Esophagus (tissue), 2 donors: ENCODE results near the gene KASH5. TPM values are rescaled to one million over a fixed set of nuclear protein-coding genes. Genes with fewer than 3 reads are reported as not detected.
"Not testable (repeated sequence)": the region's sequence is repeated elsewhere in the genome, so short reads cannot be mapped to it uniquely, and the experiment has no call there.

Source experiments
- H3K27ac ChIP-seq, 2 donors: one replicate each; pipeline ENCODE4 v1.5.1; 2013; ENCODE audit warnings: low read depth in 2 of 2, mild to moderate bottlenecking in 2 of 2, inconsistent platforms in 1 of 2, low read length in 1 of 2, moderate library complexity in 1 of 2
- H3K27me3 ChIP-seq, 2 donors: one replicate each; pipeline ENCODE4 v1.6.1; 2013; ENCODE audit warnings: low read length in 2 of 2, control low read depth in 1 of 2, mild to moderate bottlenecking in 1 of 2; ENCODE audit not compliant: insufficient read depth in 2 of 2, control insufficient read depth in 1 of 2
- H3K36me3 ChIP-seq, 2 donors: one replicate each; pipeline ENCODE4 v1.6.1; 2013; ENCODE audit warnings: low read length in 1 of 2; ENCODE audit not compliant: control insufficient read depth in 2 of 2, insufficient read depth in 2 of 2
- H3K4me1 ChIP-seq, 2 donors: one replicate each; pipeline ENCODE4 v1.6.1; 2013; ENCODE audit warnings: low read length in 1 of 2; ENCODE audit not compliant: control insufficient read depth in 2 of 2, insufficient read depth in 2 of 2
- H3K4me3 ChIP-seq, 2 donors: one replicate each; pipeline ENCODE4 v1.5.1; 2013; ENCODE audit warnings: low read length in 2 of 2, mild to moderate bottlenecking in 2 of 2, low read depth in 1 of 2, moderate library complexity in 1 of 2
- H3K9me3 ChIP-seq, 2 donors: one replicate each; pipeline ENCODE4 v1.6.1; 2013; ENCODE audit warnings: mild to moderate bottlenecking in 2 of 2, low read depth in 1 of 2, low read length in 1 of 2, moderate library complexity in 1 of 2; ENCODE audit not compliant: control insufficient read depth in 2 of 2, insufficient read depth in 1 of 2
- WGBS, 2 donors: extraction: QIAGEN DNeasy Blood & Tissue Kit; methylation state at CpG; one replicate each; pipeline ENCODE4 v1.1.7; 2013; 5-methylcytosine and 5-hydroxymethylcytosine counted together
- polyA plus RNA-seq, 2 donors: library from polyadenylated mRNA; stranded (reverse); fragments of 200-250 nt; gene quantifications; one replicate each; pipeline ENCODE4 v1.2.3, GENCODE V29; 2013
- donor health status: healthy with polysubstance abuse.
- donor health status: Bipolar disorder and iron deficiency.

The KASH5 gene
- polyA plus RNA-seq, 2 donors: not detected

GRCh38 chr19:49440439-49441209 is 52.6 kb downstream of the KASH5 start:
- no peak overlapping the region for H3K4me3 ChIP-seq
- H3K27me3 ChIP-seq: peaks cover 0 to 12% of the 10 kb centered on the region in 2 donors
- WGBS, 2 donors: 20 to 33% methylated on average over 14 to 18 of the region's 19 CpGs
- H3K4me1 ChIP-seq: peaks cover 2% of the 10 kb centered on the region in 2 donors
- no peaks in the 10 kb centered on the region for H3K36me3 ChIP-seq
- H3K9me3 ChIP-seq: peaks cover 0 to 5% of the 10 kb centered on the region in 2 donors
- no peak overlapping the region for H3K27ac ChIP-seq

DNA sequence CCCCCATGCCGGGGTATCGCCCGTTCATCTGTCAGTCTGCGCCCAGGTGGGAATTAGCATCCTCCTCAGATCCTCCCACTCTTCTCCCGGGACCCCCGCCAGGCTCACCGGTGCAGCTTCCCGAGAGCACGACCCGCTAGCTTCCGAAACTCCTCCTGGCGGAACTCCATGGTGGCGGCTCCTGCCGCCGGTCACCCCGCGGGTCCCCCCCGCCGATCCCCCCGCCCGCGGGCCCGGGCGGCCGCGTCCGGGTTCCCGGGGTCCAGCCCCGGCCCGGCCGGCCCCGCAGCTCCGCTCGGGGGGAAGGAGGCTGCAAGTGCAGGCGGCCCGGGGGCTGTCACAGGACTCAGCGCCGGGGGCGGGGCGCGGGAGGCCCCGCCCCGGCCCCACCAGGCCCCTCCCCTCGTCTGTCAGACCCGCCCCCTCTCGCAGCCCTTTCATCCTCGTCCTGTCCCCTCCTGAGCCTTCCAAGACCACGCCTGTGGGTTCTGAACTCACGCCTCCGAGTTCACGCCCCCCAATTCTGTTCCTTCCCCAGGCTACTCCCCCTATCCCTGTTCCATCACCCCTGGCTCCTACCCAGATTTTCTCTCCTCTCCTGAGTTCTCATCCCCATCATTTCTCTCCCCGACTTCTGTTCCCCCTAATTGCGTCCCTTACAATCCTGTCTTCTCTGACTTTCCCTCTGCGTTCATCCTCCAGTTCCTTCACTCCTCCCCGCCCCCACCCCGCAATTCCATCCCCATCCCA is 53.3 kb downstream of the KASH5 start, which contains the start of gene SLC17A7:
Gene SLC17A7, minus strand, starts transcription at position 318 of the 750 bp plus-strand sequence. Its CDS starts 148 bp downstream, at position 170.
- WGBS, 2 donors: 4 to 9% methylated on average over 20 to 56 of the region's 56 CpGs
- no peak within 1 kb of the TSS for H3K27ac ChIP-seq

DNA sequence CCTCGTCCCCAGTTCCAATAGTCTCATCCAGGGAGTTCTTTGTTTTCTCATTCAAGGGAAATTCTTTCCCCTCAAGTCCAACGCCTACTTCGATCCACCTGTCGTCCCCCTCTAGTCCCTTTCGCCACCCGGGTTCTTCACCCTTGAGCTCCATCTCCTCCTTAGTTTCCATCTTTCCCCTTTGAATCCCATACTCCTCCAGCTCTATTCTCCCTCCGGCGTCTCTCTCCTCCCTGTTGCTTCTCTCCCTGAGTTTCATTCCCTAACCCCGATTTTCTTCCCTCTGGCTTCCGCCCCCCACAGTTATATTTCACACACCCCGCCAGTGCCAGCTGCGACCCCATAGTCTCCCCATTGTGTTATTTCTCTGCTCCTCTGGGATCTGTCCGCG is 53.9 kb downstream of the KASH5 start:
- peaks cover 0 to 4% of the 10 kb centered on the region in 2 donors for H3K36me3 ChIP-seq
- peaks cover 0 to 10% of the 10 kb centered on the region in 2 donors for H3K27me3 ChIP-seq
- peak overlapping the region in 1 of 2 donors; percentile 61 for H3K4me3 ChIP-seq
- peaks cover 0 to 2% of the 10 kb centered on the region in 2 donors for H3K4me1 ChIP-seq
- WGBS, 2 donors: 17 to 19% methylated on average over 14 of the region's 14 CpGs
- H3K27ac ChIP-seq: no peak overlapping the region
- H3K9me3 ChIP-seq: no peaks in the 10 kb centered on the region

More for the DNA sequence above, 53.3 kb downstream of the KASH5 start, which contains the start of gene SLC17A7:
- peaks cover 0 to under 1% of the 10 kb centered on the region in 2 donors for H3K36me3 ChIP-seq
- peaks cover 0 to 2% of the 10 kb centered on the region in 2 donors for H3K4me1 ChIP-seq
- H3K9me3 ChIP-seq: peaks cover 0 to 3% of the 10 kb centered on the region in 2 donors
- H3K27me3 ChIP-seq: peaks cover 0 to 12% of the 10 kb centered on the region in 2 donors
- H3K4me3 ChIP-seq: peak within 1 kb of the TSS in 1 of 2 donors; percentile 61

DNA sequence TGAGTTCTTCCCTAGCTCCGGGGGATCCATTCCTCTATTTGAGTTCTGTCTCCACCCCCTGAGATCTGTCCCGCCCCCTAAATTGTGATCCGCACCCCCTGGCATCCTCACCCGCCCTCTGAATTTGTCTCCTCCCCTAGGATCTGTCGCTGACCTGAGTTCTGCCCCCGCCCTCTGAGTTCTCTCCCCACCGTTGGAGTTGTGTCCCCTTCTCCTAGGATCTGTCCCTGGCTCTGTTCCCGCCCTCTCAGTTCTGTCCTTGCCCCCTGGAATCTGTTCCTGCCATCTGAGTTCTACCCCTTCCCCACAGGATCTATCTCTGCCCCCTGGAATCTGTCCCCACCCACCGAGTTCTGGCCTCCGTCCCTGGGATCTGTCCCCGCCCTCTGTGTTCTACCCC is 54.3 kb downstream of the KASH5 start:
- peaks cover 0 to 6% of the 10 kb centered on the region in 2 donors for H3K27me3 ChIP-seq
- no peaks in the 10 kb centered on the region for H3K9me3 ChIP-seq
- peaks cover 0 to 2% of the 10 kb centered on the region in 2 donors for H3K4me1 ChIP-seq
- no peak overlapping the region for H3K27ac ChIP-seq
- peaks cover 0 to 8% of the 10 kb centered on the region in 2 donors for H3K36me3 ChIP-seq
- peak overlapping the region in 1 of 2 donors; percentile 61 for H3K4me3 ChIP-seq
- 4 to 6% methylated on average over 11 of the region's 11 CpGs for WGBS, 2 donors

GRCh38 chr19:49442771-49443365 is 54.8 kb downstream of the KASH5 start:
- 1 to 2% methylated on average over 42 to 43 of the region's 43 CpGs for WGBS, 2 donors
- peak overlapping the region; percentile 61 to 70 for H3K4me3 ChIP-seq
- H3K4me1 ChIP-seq: peaks cover 0 to 2% of the 10 kb centered on the region in 2 donors
- H3K9me3 ChIP-seq: no peaks in the 10 kb centered on the region
- peak overlapping the region; percentile 80 to 86 for H3K27ac ChIP-seq
- H3K36me3 ChIP-seq: peaks cover 0 to 9% of the 10 kb centered on the region in 2 donors
- H3K27me3 ChIP-seq: peaks cover 0 to 5% of the 10 kb centered on the region in 2 donors

GRCh38 chr19:49443366-49444099 is 55.5 kb downstream of the KASH5 start:
- 0% methylated on average over 46 to 47 of the region's 47 CpGs for WGBS, 2 donors
- Histone ChIP-seq H3K27me3 (peaks cover 0 to 5% of the 10 kb centered on the region in 2 donors), H3K4me3 (peak overlapping the region; percentile 61 to 70), H3K9me3 (no peaks in the 10 kb centered on the region), H3K36me3 (peaks cover 3 to 11% of the 10 kb centered on the region in 2 donors), H3K4me1 (peaks cover 0 to 2% of the 10 kb centered on the region in 2 donors), H3K27ac (peak overlapping the region; percentile 80 to 86)

DNA sequence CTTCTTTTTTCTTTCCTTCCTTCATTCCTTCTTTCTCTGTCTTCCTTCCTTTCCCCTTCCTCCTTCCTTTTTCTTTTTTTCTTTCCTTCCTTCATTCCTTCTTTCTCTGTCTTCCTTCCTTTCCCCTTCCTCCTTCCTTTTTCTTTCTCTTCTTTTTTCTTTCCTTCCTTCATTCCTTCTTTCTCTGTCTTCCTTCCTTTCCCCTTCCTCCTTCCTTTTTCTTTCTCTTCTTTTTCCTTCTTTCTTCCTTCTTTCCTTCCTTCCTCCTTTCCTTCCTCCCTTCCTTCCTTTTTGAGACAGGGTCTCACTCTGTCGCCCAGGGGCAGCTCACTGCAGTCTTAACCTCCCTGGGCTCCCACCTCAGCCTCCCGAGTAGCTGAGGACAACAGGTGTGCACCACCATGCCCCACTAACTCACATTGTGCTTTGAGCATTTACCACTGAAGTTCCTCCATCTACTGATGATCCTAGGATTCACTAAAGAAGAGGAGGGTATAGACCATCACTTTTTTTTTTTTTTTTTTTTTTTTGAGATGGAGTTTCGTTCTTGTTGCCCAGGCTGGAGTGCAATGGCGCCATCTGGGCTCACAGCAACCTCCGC is 56.2 kb downstream of the KASH5 start:
- not testable (repeated sequence) for H3K27ac ChIP-seq, H3K4me3 ChIP-seq, H3K9me3 ChIP-seq, H3K4me1 ChIP-seq, H3K27me3 ChIP-seq
- H3K36me3 ChIP-seq: peaks cover 5 to 13% of the 10 kb centered on the region in 2 donors
- 46 to 60% methylated on average over 5 of the region's 5 CpGs for WGBS, 2 donors

DNA sequence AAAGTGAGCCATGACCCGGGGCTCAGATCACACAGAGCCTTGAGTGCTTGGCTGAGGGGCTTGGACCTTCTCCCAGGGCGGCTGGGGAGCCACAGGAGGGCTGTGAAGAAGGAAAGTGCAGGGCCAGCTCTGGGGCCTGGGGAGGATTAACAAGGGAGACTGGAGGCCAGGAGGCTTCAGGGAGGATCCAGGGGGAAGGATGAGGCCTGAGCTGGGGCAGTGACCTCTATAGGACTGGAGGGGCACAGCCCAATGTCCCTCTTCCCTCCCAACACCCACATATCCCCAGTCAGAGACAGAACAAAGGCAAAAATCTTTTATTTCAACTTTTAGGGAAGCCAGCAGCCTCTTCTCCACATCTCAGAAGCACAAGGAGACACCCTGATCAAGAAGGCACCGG is 57.9 kb downstream of the KASH5 start:
- Histone ChIP-seq H3K27me3 (peaks cover 0 to 5% of the 10 kb centered on the region in 2 donors), H3K4me3 (no peak overlapping the region), H3K9me3 (no peaks in the 10 kb centered on the region), H3K4me1 (peaks cover 0 to 2% of the 10 kb centered on the region in 2 donors), H3K27ac (no peak overlapping the region), H3K36me3 (peaks cover 5 to 16% of the 10 kb centered on the region in 2 donors)
- WGBS, 2 donors: 66 to 87% methylated on average over 3 of the region's 3 CpGs
